GM13977 (cell line): ENCODE results near the gene CSAD.

Source experiments
- DNase-seq: peaks from one replicate; pipeline ENCODE4 v3.0.0; 2012; ENCODE audit warnings: low spot score
- CTCF ChIP-seq: IDR thresholded peaks from 2 replicates; pipeline ENCODE4 v1.5.1; 2012; ENCODE audit warnings: mild to moderate bottlenecking, control low read depth; ENCODE audit not compliant: insufficient read depth; ENCODE audit errors: extremely low read depth, missing control alignments
- in situ Hi-C: fragments of 300-500 bp; cut with MboI; formaldehyde crosslinking; loops from one replicate; pipeline ENCODE4 v1.12.0; 2022; ENCODE audit warnings: low sequenced_read_pairs, low pct_unique_long_range_greater_than_20kb, mixed read lengths, inconsistent platforms; ENCODE audit not compliant: unreplicated experiment

Gene CSAD

DNA sequence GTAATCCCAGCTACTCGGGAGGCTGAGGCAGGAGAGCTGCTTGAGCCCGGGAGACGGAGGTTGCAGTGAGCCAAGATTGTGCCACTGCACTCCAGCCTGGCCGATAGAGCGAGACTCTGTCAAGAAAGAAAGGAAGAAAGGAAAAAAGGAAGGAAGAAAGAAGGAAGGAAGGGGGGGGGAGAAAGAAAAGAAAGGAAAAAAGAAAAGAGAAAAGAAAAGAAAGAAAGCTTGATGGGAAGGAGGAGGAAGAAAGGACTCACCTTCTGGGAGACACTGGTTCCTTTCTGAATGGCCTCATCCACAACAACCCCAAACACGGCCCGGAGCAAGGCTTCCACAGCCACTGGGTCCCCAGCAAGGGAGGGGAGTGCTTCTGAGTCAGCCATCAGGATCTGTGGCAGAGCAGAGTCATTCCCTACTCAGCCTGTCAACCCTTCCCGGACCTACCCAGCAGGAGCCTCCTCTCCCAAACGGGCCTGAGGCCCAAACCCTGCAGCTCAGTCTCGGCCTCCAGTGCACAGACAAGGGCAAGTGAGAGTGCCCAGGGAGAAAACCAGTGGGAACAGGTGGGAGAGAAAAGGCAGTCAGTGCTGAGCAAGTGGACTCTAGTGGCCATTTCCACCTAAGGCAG is 7.5 kb downstream of the CSAD start:
- TF ChIP-seq CTCF, result no peak
- in situ Hi-C loops, result no loop called here
- no peak for DNase-seq

DNA sequence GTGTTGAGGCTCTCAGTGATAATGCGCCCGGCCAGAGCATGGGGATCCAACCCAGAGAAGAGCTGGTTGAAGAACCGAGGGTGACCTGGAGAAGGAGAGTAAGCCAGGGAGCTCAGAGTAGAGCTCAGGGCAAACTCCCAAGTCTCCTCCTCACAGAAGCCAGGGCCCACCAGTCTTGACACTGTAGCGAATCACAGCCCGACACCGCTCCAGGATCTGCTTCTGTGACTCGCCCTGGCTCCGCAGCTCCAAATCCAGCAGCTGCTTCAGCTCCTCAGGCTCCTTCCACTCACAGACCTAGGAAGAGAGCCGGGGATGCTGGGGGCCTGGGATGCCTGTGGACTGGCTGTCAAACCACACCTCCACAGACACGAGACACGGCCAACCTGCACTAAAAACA is 8.4 kb downstream of the CSAD start:
- in situ Hi-C loops, result no loop called here
- no peak for TF ChIP-seq CTCF
- no peak for DNase-seq

DNA sequence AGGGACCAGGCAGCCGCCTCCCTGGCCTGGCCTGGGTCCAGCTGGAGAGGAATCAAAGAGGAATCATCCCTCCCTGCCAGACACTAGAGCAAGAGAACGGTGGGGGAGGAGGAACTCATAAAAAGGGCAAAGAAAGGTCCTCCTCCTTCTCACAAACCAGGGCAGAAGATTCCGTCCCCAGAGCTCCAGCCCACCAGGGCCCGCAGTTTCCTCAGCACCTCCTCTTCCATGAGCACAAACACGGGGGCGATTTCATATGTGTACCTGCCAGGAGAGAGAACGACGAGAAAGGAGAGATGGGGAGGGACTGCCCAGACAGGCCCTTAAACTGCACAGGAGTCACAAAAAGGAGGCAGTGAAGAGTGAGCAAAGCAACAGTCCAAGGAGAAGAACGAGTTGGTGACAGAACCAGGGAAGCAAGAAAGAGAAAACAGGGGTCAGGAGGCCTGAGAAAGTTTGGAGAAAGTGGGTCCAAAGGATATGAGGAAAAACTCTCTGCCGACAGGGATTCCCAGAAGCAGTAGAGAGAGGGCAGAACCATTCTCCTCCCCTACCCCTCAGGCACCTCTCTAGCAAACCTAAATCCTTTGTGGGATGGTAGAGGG is 8.9 kb downstream of the CSAD start:
- DNase-seq, result no peak
- in situ Hi-C loops, result no loop called here
- no peak for TF ChIP-seq CTCF

DNA sequence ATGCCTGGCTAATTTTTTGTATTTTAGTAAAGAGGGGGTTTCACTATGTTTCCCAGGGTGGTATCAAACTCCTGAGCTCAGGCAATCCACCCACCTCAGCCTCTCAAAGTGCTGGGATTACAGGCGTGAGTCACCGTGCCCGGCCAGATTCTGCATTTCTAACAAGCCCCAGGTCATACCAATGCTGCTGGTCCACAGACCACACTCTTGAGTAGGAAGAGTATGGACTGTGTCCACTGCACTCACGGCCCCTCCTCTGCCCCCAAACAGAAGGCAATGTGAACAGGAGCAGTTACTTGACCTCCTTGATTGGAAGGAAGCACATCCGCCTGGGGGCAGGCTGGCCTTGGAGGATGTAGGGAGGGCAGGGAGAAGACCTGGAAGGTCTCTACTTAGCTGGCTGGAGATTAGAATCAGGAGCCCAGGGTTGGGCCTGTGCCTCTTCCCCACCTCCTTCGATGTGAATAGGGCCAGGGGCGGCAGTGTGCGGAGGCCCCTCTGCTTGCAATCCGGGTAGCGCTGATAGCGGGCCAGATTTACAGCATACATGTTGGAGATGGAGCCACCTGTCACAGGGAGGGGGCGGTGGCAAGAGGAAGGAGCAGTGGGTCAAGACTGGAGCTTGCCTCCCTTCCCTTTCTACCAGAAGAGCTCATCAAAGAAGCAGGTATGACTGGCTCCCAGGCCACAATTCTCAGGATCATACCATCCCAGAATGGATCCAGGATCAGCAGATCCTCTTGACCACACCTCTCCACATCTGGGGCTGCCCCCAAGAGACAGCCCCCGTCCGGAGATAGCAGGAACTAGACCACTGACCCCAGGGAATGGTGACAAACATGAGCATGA is 9.6 kb downstream of the CSAD start:
- DNase-seq, result no peak
- TF ChIP-seq CTCF, result no peak
- in situ Hi-C loops, result no loop called here

DNA sequence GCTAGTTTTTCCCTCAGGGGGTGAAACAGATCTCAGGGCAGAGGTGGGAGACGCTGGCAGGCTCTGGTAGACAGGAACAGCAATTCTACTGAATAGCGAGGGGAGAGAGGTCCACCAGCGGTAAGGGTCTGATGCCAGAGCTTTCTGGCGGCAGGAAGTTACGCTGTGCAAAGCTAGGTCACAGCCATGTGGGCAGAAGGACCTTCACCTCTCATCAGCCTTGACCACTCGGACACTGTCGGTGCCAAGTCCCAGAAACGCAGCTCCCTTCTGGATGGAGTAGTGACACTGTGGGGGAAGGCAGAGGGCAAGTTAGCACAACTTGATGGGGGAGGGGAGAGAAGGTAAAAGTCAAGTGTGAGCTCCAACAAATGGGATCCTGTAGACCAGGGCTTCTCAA is 10.5 kb downstream of the CSAD start:
- in situ Hi-C loops, result no loop called here
- no peak for DNase-seq
- no peak for TF ChIP-seq CTCF

- in situ Hi-C loops, result no loop called here
- no peak for DNase-seq
- no peak for TF ChIP-seq CTCF
Measured at GRCh38 chr12:53169644-53170043, 11.1 kb downstream of the CSAD start.
